Lung (tissue), 12 donors: ENCODE data around the gene PA2G4. TPM values are rescaled to one million over a fixed set of nuclear protein-coding genes. Genes with fewer than 3 reads are reported as not detected.

Experiments used
- ATAC-seq: fragments of 200-7000 bp; cut with Tn5 transposase; one replicate; pipeline ENCODE4 v1.9.1; 2020; ENCODE audit warnings: moderate number of reproducible peaks; ENCODE audit not compliant: insufficient read depth, low FRiP score
- DNase-seq, 3 donors: peaks; one replicate each; pipeline ENCODE4 v3.0.0-alpha.2; 2013 to 2017
- H3K27ac ChIP-seq, 2 donors: one replicate each; pipeline ENCODE4 v1.5.1; 2013; ENCODE audit warnings: mild to moderate bottlenecking in 2 of 2, moderate library complexity in 2 of 2, control low read depth in 1 of 2, inconsistent platforms in 1 of 2, low read depth in 1 of 2, low read length in 1 of 2
- H3K27me3 ChIP-seq, 3 donors: one replicate each; pipeline ENCODE4 v1.5.1; 2013; ENCODE audit warnings: low read length in 2 of 3; ENCODE audit not compliant: control insufficient read depth in 3 of 3, insufficient read depth in 3 of 3
- H3K36me3 ChIP-seq, 4 donors: one replicate each; pipeline ENCODE4 v1.5.1; 2013; ENCODE audit warnings: low read length in 4 of 4, mild to moderate bottlenecking in 1 of 4, moderate library complexity in 1 of 4; ENCODE audit not compliant: control insufficient read depth in 4 of 4, insufficient read depth in 4 of 4
- H3K4me1 ChIP-seq, 5 donors: one replicate each; pipeline ENCODE4 v1.5.1; 2013; ENCODE audit warnings: low read length in 5 of 5, mild to moderate bottlenecking in 2 of 5, moderate library complexity in 1 of 5; ENCODE audit not compliant: control insufficient read depth in 5 of 5, insufficient read depth in 5 of 5
- H3K4me3 ChIP-seq: one replicate; pipeline ENCODE4 v1.5.1; 2013; ENCODE audit warnings: mild to moderate bottlenecking, control low read depth, moderate library complexity
- H3K9ac ChIP-seq, 2 donors: one replicate each; pipeline ENCODE4 v1.5.1; 2013; ENCODE audit warnings: low read length in 2 of 2, control low read depth in 1 of 2; ENCODE audit not compliant: insufficient read depth in 1 of 2
- H3K9me3 ChIP-seq, 4 donors: one replicate each; pipeline ENCODE4 v1.5.1; 2013; ENCODE audit warnings: low read length in 3 of 4, mild to moderate bottlenecking in 1 of 4, moderate library complexity in 1 of 4; ENCODE audit not compliant: control insufficient read depth in 4 of 4, insufficient read depth in 3 of 4
- WGBS, 2 donors: extraction: QIAGEN DNeasy Blood & Tissue Kit; methylation state at CpG; one replicate each; pipeline ENCODE4 v1.1.7; 2013; 5-methylcytosine and 5-hydroxymethylcytosine counted together
- polyA plus RNA-seq, 2 donors: library from polyadenylated mRNA; stranded (reverse); fragments of 200-250 nt; gene quantifications; one replicate each; pipeline ENCODE4 v1.2.1, GENCODE V29; 2013
- total RNA-seq, 2 donors: library from RNA; depleted of rRNA in 1 of 2; stranded (reverse); fragments of >200 nt in 1 of 2; gene quantifications; one replicate each; pipeline ENCODE4 v1.2.1, GENCODE V29; 2014 to 2021
- TF ChIP-seq, protein P1 (sequence below): IDR thresholded peaks from 2 replicates; pipeline ENCODE4 v1.5.1; 2012; ENCODE audit warnings: mild to moderate bottlenecking; ENCODE audit errors: control extremely low read depth, extremely low read depth
- donor health status: control.
- donor health status: control.
- donor health status: Bipolar disorder and iron deficiency.
- donor health status: healthy.
- donor health status: DM: yes; HTN: yes; CAD: no.

Gene PA2G4
- total and polyA plus RNA-seq, 4 donors = 80.2 to 137 (median 89.4) TPM

GRCh38 chr12:56130876-56131275 is 26.5 kb downstream of the PA2G4 start:
- TF ChIP-seq, protein P1, sequence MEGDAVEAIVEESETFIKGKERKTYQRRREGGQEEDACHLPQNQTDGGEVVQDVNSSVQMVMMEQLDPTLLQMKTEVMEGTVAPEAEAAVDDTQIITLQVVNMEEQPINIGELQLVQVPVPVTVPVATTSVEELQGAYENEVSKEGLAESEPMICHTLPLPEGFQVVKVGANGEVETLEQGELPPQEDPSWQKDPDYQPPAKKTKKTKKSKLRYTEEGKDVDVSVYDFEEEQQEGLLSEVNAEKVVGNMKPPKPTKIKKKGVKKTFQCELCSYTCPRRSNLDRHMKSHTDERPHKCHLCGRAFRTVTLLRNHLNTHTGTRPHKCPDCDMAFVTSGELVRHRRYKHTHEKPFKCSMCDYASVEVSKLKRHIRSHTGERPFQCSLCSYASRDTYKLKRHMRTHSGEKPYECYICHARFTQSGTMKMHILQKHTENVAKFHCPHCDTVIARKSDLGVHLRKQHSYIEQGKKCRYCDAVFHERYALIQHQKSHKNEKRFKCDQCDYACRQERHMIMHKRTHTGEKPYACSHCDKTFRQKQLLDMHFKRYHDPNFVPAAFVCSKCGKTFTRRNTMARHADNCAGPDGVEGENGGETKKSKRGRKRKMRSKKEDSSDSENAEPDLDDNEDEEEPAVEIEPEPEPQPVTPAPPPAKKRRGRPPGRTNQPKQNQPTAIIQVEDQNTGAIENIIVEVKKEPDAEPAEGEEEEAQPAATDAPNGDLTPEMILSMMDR = no peak
- Histone ChIP-seq H3K36me3 (peaks cover 14 to 41% (median 32%) of the 10 kb centered on the region in 4 donors), H3K4me1 (peaks cover 0 to 24% (median 12%) of the 10 kb centered on the region in 5 donors), H3K9ac (no peak overlapping the region), H3K27ac (no peak overlapping the region), H3K4me3 (no peak overlapping the region), H3K27me3 (no peaks in the 10 kb centered on the region), H3K9me3 (no peaks in the 10 kb centered on the region)
- ATAC-seq (no peak), DNase-seq (no peak)
- WGBS, 2 donors = 84 to 99% methylated on average over 4 of the region's 4 CpGs

- DNase-seq = no peak
- 96 to 97% methylated on average over 6 of the region's 6 CpGs for WGBS, 2 donors
These were observed 30.5 kb downstream of the PA2G4 start for GRCh38 chr12:56134897-56135296.

GRCh38 chr12:56137853-56138571 is 33.7 kb downstream of the PA2G4 start:
- Histone ChIP-seq H3K27me3 (no peaks in the 10 kb centered on the region), H3K4me1 (peaks cover 0 to 3% (median 0%) of the 10 kb centered on the region in 5 donors), H3K9me3 (no peaks in the 10 kb centered on the region), H3K27ac (no peak overlapping the region), H3K9ac (no peak overlapping the region), H3K36me3 (peaks cover 26 to 61% (median 57%) of the 10 kb centered on the region in 4 donors), H3K4me3 (no peak overlapping the region)
- 93% methylated on average over 14 of the region's 14 CpGs for WGBS, 2 donors
- TF ChIP-seq, protein P1 = no peak
- ATAC-seq = no peak
- no peak for DNase-seq

More at GRCh38 chr12:56134897-56135296, 30.5 kb downstream of the PA2G4 start:
- Histone ChIP-seq H3K4me1 (peaks cover 0 to 3% (median 0%) of the 10 kb centered on the region in 5 donors), H3K36me3 (peaks cover 24 to 65% (median 62%) of the 10 kb centered on the region in 4 donors), H3K9ac (no peak overlapping the region), H3K9me3 (no peaks in the 10 kb centered on the region), H3K27ac (no peak overlapping the region), H3K27me3 (no peaks in the 10 kb centered on the region), H3K4me3 (no peak overlapping the region)
- TF ChIP-seq, protein P1 = no peak
- no peak for ATAC-seq
